GM18519 (cell line): ENCODE results near the gene AHCYL1.

Experiments used
- ATAC-seq: cut with Tn5 transposase; IDR thresholded peaks from one replicate; pipeline ENCODE4 v1.9.1; 2021; ENCODE audit warnings: mild to moderate bottlenecking, moderate library complexity; ENCODE audit not compliant: unreplicated experiment, low FRiP score

The AHCYL1 gene

DNA sequence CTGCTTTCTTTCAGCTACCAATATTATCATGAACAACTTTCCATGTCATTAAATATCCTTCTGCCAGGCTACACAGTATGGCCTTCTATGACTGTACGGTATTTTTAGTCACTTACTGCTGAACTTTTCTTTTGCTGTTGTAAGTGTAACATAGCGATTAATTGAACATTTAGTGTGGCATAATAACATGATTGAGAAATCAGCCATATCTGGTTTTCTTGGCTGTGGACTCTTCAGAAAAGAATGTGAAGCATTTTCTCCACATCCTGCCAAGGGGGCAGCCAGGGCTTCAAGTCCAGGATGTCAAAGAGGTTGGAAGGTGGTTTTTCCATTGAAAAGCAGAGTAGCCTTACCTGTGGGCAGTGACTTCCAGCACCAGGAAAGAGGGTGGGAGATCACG is 8.8 kb upstream of the AHCYL1 start:
- ATAC-seq = no peak

- ATAC-seq = no peak
These were observed 7.8 kb upstream of the AHCYL1 start for GRCh38 chr1:109976762-109977161.

DNA sequence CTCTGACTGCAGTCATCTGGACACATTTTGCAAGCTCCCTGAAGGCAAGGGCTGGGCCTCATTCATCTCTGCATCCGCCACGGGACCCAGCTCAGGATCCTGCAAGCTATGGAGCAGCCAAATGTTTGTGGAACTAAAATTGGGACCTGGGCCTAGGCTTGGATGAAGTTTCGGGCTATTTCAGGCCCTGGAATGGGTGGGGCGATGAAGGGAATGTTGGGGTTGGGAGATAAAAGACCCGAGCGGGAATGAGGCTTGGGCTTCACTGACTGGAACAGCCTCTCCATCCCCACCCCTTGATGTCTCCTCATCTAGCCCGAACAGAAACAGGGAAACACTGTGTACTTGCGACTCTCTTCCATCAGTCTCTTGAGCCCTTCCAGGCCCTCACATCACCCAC is 7.3 kb upstream of the AHCYL1 start:
- no peak for ATAC-seq

GRCh38 chr1:109977657-109978378 is 6.7 kb upstream of the AHCYL1 start:
- ATAC-seq = no peak

DNA sequence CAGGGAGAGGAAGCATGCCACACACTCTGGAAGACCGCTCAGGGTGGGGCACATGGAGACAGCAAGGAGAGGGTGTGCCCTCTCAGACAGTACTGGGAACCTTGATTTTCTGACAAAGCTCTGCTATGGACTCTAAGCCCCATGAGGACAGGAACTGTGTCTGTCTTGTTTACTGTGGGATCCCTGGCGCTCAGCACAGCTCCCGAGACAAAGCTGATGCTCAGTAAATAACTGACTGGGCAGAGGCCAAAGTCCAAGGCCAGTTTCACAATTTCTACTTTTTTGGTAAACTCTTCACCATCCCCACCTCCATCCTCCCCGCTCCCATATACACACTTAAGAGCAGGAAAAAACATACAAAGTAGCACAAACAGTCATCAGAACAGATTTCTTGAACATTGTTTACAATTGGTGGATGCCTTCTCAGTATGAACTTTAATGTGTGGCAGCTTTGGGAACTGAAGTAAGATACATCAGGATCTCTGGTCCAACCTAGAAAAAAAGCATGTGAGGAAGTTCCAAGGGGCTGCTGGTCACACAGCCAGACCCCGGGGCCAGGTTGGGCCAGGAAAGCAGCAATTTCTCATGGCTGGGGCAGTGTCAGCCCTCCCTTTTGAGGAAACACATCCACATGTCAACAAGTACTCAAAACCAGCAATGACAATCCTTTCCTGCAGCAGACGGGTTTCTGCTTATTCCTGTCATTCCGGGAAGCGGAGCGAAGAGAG is 5.6 kb upstream of the AHCYL1 start:
- no peak for ATAC-seq

DNA sequence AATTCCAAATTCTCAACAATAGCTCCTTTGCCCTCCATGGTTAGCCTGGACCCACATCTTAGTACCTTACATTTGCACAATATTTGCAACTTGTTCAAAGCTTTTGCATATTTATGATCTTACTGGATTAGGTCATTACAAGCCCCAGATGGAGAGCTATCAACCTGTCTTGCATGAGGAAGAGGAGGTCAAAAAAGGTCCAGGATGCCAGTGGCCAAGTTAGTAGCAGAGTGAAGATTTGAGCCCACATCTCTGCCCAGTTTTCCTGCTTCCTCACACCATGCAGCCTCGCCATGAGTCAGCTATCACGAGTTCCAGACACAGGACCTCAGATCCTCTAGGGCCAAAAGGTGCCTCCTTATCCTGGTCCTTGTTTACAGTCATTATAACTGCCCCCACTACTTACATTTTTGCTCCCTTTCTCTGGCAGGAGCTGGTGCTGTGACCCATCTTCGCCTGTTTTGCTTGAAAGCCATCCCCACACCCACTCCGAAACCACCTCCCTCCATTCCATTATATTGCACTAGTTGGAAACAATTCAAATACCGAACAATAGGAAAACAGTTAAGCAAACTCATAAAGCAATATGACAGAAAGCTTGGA is 5.0 kb upstream of the AHCYL1 start:
- no peak for ATAC-seq

GRCh38 chr1:109980324-109981003 is 4.1 kb upstream of the AHCYL1 start:
- ATAC-seq = no peak

DNA sequence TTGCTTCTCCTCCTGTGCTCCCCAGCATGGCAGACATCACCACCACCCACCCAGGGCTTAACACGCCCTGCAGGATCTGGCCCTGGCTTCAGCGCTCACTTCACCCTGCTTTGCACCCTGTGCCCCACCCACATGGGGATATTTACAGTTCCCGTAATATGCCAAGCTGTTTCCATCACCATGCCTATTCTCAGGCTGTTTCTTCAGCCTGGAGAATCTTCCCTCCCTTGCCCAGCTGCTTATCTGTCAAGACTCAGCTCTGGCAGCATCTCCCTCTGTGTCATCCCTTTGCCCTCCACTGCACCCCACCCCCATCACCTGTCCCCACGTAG is 3.6 kb upstream of the AHCYL1 start:
- no peak for ATAC-seq

GRCh38 chr1:109983380-109984189 is 980 bp upstream of the AHCYL1 start:
- ATAC-seq = no peak

DNA sequence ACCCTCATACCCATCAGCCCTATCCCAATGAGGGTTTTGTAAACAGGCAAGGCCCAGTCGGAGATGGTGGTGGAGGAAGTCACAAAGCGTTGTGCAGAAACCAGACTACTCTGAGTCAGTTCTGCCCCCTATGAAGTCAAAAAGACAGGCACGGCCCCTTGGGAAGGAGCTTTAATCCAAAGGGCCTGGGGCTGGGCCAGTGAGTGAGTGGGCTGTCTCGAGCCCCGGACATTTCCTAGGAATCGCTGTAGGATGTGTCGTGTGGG is 442 bp upstream of the AHCYL1 start:
- ATAC-seq = no peak

- no peak for ATAC-seq
These were observed 885 bp downstream of the AHCYL1 start for GRCh38 chr1:109985247-109986053.

DNA sequence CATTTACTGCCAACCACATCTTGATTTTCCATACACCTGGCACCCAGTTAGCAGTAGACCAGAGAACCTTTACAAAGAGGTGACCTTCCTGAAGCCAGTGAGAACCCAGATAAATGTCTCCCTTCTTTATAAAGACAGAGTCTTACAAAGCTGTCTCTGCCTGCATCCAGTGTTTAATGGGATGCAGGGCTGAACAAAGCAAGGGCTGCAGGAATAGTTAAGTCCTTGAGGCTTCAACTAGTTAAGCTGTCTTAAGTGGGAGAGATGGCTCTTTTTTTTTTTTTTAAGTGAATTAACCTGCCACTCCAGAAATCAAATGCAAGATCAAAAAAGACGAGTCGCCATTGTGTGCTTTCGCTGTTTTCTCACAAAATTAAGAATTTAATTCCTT is 1.5 kb downstream of the AHCYL1 start:
- ATAC-seq = no peak

GRCh38 chr1:109988349-109988914 is 3.9 kb downstream of the AHCYL1 start:
- no peak for ATAC-seq

DNA sequence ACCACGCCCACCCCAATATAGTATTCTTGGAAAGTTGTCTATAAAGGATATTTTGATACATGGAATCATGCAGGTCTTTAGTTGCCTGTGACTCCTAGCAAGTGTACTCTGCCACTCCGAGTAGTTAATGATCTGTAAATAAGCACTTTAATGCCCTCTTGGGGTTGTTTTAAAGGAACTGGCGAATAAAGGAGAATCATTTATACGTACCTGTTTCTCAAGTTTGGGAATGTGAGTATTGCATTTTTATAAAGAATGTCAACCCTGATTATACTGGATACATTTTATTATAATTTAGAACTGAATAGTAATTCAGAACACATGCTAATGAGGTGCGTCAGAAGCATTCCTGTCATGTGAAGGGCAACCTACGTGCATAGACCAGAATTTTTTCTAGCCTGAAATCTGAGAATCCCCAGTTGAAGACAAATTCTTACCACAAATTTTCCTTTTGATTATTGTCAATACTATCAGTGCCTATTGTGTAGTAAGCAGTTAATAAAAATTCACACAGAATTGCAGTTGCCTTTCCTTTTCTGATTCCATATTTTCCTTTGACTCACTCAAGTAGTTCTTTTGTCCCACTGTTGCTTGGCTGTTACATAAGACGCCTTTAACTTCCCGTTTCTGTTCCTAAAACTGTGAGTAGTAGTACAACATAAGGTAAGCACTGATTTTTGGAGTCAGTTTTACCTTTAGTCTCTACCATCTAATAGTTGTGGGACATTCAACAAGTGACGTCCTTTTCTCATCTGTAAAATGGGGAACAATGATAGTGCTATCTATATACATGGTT is 5.1 kb downstream of the AHCYL1 start:
- ATAC-seq = no peak

GRCh38 chr1:109990302-109990653 is 5.7 kb downstream of the AHCYL1 start:
- no peak for ATAC-seq

- ATAC-seq = no peak
These were observed 6.9 kb downstream of the AHCYL1 start for GRCh38 chr1:109991400-109991925.

DNA sequence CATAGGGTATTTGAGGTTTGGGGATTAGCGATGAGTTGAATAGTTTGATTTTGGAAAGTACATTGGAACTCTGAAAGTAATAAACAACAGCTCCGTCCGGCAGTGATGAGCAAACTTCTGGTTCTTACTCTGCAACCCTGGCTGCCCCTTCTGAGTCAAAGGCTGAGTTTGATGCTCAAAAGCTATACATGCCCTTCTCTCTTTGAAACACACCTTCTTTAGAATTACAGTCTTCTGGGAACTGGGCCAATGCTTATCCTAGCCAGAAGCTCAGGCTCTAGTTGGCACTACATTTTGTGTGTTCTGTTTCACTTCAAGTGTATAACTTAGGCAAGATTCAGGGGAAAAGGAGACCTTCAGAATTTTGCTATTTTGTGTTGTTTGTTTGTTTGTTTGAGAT is 9.3 kb downstream of the AHCYL1 start:
- ATAC-seq = no peak

- ATAC-seq = no peak
These were observed 10.1 kb downstream of the AHCYL1 start for GRCh38 chr1:109994654-109995053.

DNA sequence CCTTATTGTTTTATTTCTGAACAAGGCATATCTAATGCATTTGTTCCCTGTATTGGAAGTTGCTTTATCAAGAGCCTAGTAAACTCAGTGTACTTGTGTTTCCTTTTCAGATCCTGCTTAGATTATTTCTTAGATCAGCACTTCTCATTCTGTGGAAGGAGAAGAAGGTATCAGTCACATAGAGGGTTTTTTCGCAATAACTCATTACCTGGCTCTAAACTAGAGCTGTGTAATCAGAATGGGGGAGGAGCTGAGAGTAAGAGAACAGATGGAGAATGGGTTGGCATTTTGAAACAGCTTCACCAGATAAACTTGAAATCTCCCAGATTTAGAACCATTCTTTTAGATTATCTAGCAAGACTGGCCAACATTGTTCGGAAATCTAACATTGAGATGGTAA is 11.0 kb downstream of the AHCYL1 start:
- ATAC-seq = no peak
